GM12864 (cell line): Measurements from ENCODE around the gene LDB1.
A peak's percentile ranks its signal among the peaks of the same experiment; 100 is the strongest.

Experiments used
- DNase-seq: peaks from one replicate; pipeline ENCODE4 v3.0.0-alpha.2; 2011; ENCODE audit warnings: low read depth
- H3K4me3 ChIP-seq: 2 replicates; pipeline ENCODE4 v1.5.1; 2011; ENCODE audit warnings: mild to moderate bottlenecking, low read depth, low read length, control low read depth
- TF ChIP-seq, protein P1 (sequence below): IDR thresholded peaks from 2 replicates; pipeline ENCODE4 v1.5.1; 2011; ENCODE audit warnings: low read depth, mild to moderate bottlenecking, moderate library complexity, low read length, control low read depth, inconsistent platforms; ENCODE audit errors: missing control alignments

Gene LDB1

GRCh38 chr10:102112210-102112817, 7.9 kb downstream of the LDB1 start:
- no peak for DNase-seq
- TF ChIP-seq, protein P1, sequence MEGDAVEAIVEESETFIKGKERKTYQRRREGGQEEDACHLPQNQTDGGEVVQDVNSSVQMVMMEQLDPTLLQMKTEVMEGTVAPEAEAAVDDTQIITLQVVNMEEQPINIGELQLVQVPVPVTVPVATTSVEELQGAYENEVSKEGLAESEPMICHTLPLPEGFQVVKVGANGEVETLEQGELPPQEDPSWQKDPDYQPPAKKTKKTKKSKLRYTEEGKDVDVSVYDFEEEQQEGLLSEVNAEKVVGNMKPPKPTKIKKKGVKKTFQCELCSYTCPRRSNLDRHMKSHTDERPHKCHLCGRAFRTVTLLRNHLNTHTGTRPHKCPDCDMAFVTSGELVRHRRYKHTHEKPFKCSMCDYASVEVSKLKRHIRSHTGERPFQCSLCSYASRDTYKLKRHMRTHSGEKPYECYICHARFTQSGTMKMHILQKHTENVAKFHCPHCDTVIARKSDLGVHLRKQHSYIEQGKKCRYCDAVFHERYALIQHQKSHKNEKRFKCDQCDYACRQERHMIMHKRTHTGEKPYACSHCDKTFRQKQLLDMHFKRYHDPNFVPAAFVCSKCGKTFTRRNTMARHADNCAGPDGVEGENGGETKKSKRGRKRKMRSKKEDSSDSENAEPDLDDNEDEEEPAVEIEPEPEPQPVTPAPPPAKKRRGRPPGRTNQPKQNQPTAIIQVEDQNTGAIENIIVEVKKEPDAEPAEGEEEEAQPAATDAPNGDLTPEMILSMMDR = peak; percentile 42
- H3K4me3 ChIP-seq = no peak overlapping the region

DNA sequence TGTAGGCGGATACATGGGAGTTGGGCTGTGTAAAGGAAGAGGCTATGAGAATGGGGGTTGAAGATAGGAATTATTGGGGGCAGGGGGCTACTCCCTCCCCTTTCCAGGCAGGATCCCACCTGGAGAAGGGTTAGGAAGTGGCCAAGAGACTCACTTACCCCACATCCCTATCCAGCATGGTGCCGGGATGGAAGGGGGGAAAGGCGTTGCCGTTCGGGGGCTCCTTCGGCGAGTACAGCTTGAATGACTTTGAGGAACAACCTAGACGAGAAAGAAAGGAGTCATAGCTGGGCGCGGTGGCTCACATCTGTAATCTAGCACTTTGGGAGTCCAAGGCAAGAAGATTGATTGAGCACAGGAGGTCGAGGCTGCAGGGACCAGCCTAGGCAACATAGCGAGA, 8.9 kb downstream of the LDB1 start:
- DNase-seq = no peak
- TF ChIP-seq, protein P1 = no peak
- no peak overlapping the region for H3K4me3 ChIP-seq

DNA sequence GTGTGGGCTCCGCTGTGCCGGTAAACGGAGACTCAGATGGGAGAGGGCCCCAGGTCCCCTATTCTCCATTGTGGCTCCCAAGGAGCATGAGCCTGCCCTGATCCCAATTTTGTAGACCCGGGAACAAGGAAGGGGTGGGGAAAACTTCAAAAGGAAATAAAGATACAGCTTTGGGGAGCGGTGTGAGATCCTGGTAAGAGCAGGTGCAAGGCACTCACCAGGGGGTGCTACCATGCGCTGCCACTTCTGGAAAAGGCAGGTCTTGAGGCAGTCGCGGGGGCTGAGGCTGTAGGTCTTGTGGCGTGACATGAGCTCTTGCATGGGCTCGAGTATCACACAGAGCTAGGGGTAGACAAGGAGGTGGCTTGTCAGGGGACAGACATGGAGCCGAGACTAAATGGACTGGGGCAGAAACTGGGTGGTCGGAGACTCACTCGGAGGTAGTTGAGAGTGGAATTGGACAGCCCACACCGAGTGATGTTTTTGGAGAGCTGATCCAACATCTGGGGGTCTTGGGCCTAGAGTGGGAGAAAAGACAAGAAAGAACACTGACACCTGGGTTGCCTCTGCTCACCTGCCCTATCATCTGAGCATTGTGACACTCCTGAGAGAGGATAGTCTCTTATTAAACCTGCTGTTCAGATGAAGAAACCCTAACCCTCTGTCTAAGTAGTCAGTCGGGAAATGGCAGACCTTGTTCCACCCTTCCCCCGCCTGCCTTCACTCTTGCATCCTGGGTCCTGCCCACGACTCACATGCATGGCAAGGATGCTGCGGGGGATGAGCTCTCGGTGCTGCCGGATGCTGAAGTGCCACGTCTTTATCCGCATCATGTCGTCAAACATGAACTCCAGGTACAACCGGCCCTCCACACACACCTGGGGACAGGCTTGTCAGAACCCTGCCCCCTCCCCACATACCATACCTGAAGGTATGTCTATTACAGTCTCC, 10.7 kb downstream of the LDB1 start:
- TF ChIP-seq, protein P1 = no peak
- H3K4me3 ChIP-seq = no peak overlapping the region
- no peak for DNase-seq

GRCh38 chr10:102106998-102107397, 13.2 kb downstream of the LDB1 start:
- H3K4me3 ChIP-seq = no peak overlapping the region
- TF ChIP-seq, protein P1 = no peak
- no peak for DNase-seq

GRCh38 chr10:102102421-102102820, 17.7 kb downstream of the LDB1 start:
- no peak for DNase-seq
- TF ChIP-seq, protein P1 = no peak
- no peak overlapping the region for H3K4me3 ChIP-seq

DNA sequence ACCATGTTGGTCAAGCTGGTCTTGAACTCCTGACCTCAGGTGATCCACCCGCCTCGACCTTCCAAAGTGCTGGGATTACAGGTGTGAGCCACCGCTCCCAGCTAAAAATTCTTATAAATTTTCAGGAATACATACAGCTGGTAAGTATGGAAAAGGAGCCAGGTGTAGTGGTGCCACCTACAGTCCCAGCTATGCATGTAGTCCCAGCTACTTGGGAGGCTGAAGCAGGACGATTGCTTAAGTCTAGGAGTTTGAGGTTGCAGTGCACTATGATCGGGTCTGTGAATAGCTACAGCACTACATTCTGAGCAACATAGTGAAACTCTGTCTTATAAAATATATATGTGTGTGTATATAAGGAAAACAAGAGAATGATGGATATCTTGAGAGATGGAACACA, 19.0 kb downstream of the LDB1 start:
- no peak overlapping the region for H3K4me3 ChIP-seq
- DNase-seq = no peak
- TF ChIP-seq, protein P1 = no peak
